T-helper 2 cell (primary cell): ENCODE results near the gene PPIL6.
A peak's percentile ranks its signal among the peaks of the same experiment; 100 is the strongest.

ENCODE experiments used
- DNase-seq, 5 experiments: peaks; one replicate each; pipeline versions ENCODE4 v3.0.0 to v3.0.0-alpha.2; 2012 to 2022
- total RNA-seq, 2 donors: gene quantifications; one replicate each; lab custom pipeline; 2026; lab: John Stamatoyannopoulos, UW

PPIL6 gene
- 0.94 to 1.6 reads per million in 2 donors for total RNA-seq

GRCh38 chr6:109440331-109441068 is at the start of gene PPIL6, which contains the start of gene SMPD2:
Gene PPIL6 (minus strand): TSS chr6:109440628. CDS start chr6:109440590, 38 bp downstream.
Gene SMPD2 (plus strand): TSS chr6:109440724. CDS start chr6:109441122, 398 bp downstream.
- DNase-seq = peak; percentile 55 to 79 (median 70)

- DNase-seq = no peak
Measured at GRCh38 chr6:109488001-109488400, 47.6 kb upstream of the PPIL6 start.

GRCh38 chr6:109486068-109486467 is 45.6 kb upstream of the PPIL6 start:
- DNase-seq = peak in 1 of 5 experiments; percentile 39

- DNase-seq = no peak
Measured at GRCh38 chr6:109485266-109485935, 45.0 kb upstream of the PPIL6 start.

GRCh38 chr6:109484122-109484521 is 43.7 kb upstream of the PPIL6 start:
- DNase-seq = no peak

- no peak for DNase-seq
Measured at GRCh38 chr6:109483735-109484057, 43.3 kb upstream of the PPIL6 start.

GRCh38 chr6:109482905-109483734 is 42.7 kb upstream of the PPIL6 start, which contains the start of gene ZBTB24:
Gene ZBTB24 (minus strand): TSS chr6:109483219. CDS start chr6:109482026, 1,193 bp downstream.
- peak; percentile 84 to 97 (median 87) for DNase-seq

- DNase-seq = peak in 1 of 5 experiments; percentile 44
Measured at GRCh38 chr6:109480993-109481480, 40.6 kb upstream of the PPIL6 start.

- DNase-seq = no peak
Measured at GRCh38 chr6:109478841-109479624, 38.6 kb upstream of the PPIL6 start.

GRCh38 chr6:109478222-109478805 is 37.9 kb upstream of the PPIL6 start:
- no peak for DNase-seq

GRCh38 chr6:109477725-109478124 is 37.3 kb upstream of the PPIL6 start:
- DNase-seq = peak in 1 of 5 experiments; percentile 37

GRCh38 chr6:109477184-109477583 is 36.8 kb upstream of the PPIL6 start:
- no peak for DNase-seq

GRCh38 chr6:109475625-109476024 is 35.2 kb upstream of the PPIL6 start:
- DNase-seq = no peak

GRCh38 chr6:109474995-109475394 is 34.6 kb upstream of the PPIL6 start:
- peak in 1 of 5 experiments; percentile 46 for DNase-seq

- no peak for DNase-seq
Measured at GRCh38 chr6:109473120-109473519, 32.7 kb upstream of the PPIL6 start.

- DNase-seq = peak in 1 of 5 experiments; percentile 38
Measured at GRCh38 chr6:109472132-109472995, 31.9 kb upstream of the PPIL6 start.

GRCh38 chr6:109471105-109471810 is 30.8 kb upstream of the PPIL6 start:
- DNase-seq = no peak

- no peak for DNase-seq
Measured at GRCh38 chr6:109469591-109470189, 29.3 kb upstream of the PPIL6 start.

- no peak for DNase-seq
Measured at GRCh38 chr6:109467696-109468095, 27.3 kb upstream of the PPIL6 start.
